PC-9 (cell line): ENCODE results near the gene ZNG1C.
"Not testable (repeated sequence)": the region's sequence is repeated elsewhere in the genome, so short reads cannot be mapped to it uniquely, and the experiment has no call there.

Experiments
- EZH2 ChIP-seq: fragments of 200-600 bp; sonication (generic); IDR thresholded peaks from 2 replicates; pipeline ENCODE4 v1.8.0; 2017; ENCODE audit warnings: antibody characterized with exemption, low read depth
- TF ChIP-seq, protein P1 (sequence below): fragments of 200-600 bp; sonication (generic); conservative IDR thresholded peaks from 2 replicates; pipeline ENCODE4 v1.6.1; 2017; ENCODE audit warnings: mixed run types, antibody characterized with exemption, mild to moderate bottlenecking, moderate library complexity

GRCh38 chr9:68241683-68242082 is at the start of gene ZNG1C:
- TF ChIP-seq, protein P1, sequence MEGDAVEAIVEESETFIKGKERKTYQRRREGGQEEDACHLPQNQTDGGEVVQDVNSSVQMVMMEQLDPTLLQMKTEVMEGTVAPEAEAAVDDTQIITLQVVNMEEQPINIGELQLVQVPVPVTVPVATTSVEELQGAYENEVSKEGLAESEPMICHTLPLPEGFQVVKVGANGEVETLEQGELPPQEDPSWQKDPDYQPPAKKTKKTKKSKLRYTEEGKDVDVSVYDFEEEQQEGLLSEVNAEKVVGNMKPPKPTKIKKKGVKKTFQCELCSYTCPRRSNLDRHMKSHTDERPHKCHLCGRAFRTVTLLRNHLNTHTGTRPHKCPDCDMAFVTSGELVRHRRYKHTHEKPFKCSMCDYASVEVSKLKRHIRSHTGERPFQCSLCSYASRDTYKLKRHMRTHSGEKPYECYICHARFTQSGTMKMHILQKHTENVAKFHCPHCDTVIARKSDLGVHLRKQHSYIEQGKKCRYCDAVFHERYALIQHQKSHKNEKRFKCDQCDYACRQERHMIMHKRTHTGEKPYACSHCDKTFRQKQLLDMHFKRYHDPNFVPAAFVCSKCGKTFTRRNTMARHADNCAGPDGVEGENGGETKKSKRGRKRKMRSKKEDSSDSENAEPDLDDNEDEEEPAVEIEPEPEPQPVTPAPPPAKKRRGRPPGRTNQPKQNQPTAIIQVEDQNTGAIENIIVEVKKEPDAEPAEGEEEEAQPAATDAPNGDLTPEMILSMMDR, result not testable (repeated sequence)
- TF ChIP-seq EZH2, result not testable (repeated sequence)
